ENCODE measurements around the gene ZDHHC3.
"Not testable (repeated sequence)": the region's sequence is repeated elsewhere in the genome, so short reads cannot be mapped to it uniquely, and the experiment has no call there.

The ZDHHC3 gene

GRCh38 chr3:44988073-44988472, 12.1 kb upstream of the ZDHHC3 start:
- Histone ChIP-seq H3K4me3 (ENCODE audit: low read depth in 1 of 2, low read length in 2 of 2) (no peak overlapping the region), H3K9ac (ENCODE audit: low read depth, low read length) (no peak overlapping the region), H3K79me2 (ENCODE audit: insufficient read depth, low read length) (peaks cover 27% of the 10 kb centered on the region), H3K4me2 (ENCODE audit: insufficient read depth, low read length) (no peak overlapping the region), H3K9me3 (ENCODE audit: insufficient read depth, low read length, severe bottlenecking) (no peaks in the 10 kb centered on the region), H3K27ac (ENCODE audit: low read length) (no peak overlapping the region), H4K20me1 (ENCODE audit: insufficient read depth, low read length) (peaks cover 4% of the 10 kb centered on the region; the same call in 1 of the 2 replicates), H2AFZ (ENCODE audit: low read depth, low read length) (no peak overlapping the region), H3K27me3 (ENCODE audit: insufficient read depth, low read length, poor library complexity) (no peaks in the 10 kb centered on the region), H3K36me3 (ENCODE audit: insufficient read depth, low read length) (peaks cover 31% of the 10 kb centered on the region), H3K4me1 (ENCODE audit: insufficient read depth, low read length) (no peaks in the 10 kb centered on the region)
- no peak for TF ChIP-seq EZH2 (IDR thresholded peaks at IDR 0.05; ENCODE audit: borderline replicate concordance, low read depth, low read length, severe bottlenecking)
- TF ChIP-seq, protein P1, sequence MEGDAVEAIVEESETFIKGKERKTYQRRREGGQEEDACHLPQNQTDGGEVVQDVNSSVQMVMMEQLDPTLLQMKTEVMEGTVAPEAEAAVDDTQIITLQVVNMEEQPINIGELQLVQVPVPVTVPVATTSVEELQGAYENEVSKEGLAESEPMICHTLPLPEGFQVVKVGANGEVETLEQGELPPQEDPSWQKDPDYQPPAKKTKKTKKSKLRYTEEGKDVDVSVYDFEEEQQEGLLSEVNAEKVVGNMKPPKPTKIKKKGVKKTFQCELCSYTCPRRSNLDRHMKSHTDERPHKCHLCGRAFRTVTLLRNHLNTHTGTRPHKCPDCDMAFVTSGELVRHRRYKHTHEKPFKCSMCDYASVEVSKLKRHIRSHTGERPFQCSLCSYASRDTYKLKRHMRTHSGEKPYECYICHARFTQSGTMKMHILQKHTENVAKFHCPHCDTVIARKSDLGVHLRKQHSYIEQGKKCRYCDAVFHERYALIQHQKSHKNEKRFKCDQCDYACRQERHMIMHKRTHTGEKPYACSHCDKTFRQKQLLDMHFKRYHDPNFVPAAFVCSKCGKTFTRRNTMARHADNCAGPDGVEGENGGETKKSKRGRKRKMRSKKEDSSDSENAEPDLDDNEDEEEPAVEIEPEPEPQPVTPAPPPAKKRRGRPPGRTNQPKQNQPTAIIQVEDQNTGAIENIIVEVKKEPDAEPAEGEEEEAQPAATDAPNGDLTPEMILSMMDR (IDR thresholded peaks at IDR 0.05; ENCODE audit: borderline replicate concordance, extremely low read depth, low read length, poor library complexity, severe bottlenecking) = peak; percentile 54
- ATAC-seq (ENCODE audit: insufficient read depth, low read depth) (peak; percentile 35; the same call in 1 of the 3 replicates), DNase-seq (no peak)

DNA sequence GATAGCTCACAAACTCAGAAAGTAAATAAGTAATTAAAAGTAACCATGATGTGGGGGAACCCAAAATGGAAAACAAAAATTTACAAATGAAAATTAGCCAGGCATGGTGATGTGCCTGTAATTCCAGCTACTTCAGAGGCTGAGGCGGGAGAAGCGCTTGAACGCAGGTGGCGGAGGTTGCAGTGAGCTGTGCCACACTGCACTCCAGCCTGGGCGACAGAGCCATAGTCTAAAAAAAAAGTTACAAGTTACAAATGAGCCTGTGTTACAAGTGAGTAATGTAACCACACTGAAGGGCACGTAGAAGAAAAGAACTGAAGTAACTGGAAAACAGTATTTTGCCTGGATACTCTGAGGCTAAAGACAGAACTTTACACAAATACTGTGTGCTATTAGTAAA, 11.4 kb upstream of the ZDHHC3 start:
- no peak overlapping the region for H3K4me3 ChIP-seq (ENCODE audit: low read depth in 1 of 2, low read length in 2 of 2)
- peaks cover 11% of the 10 kb centered on the region; the same call in 1 of the 2 replicates for H4K20me1 ChIP-seq (ENCODE audit: insufficient read depth, low read length)
- H3K79me2 ChIP-seq (ENCODE audit: insufficient read depth, low read length) = peaks cover 35% of the 10 kb centered on the region
- H3K27me3 ChIP-seq (ENCODE audit: insufficient read depth, low read length, poor library complexity) = no peaks in the 10 kb centered on the region
- TF ChIP-seq EZH2 (IDR thresholded peaks at IDR 0.05; ENCODE audit: borderline replicate concordance, low read depth, low read length, severe bottlenecking) = no peak
- TF ChIP-seq, protein P1 (IDR thresholded peaks at IDR 0.05; ENCODE audit: borderline replicate concordance, extremely low read depth, low read length, poor library complexity, severe bottlenecking) = no peak
- no peak overlapping the region for H3K4me2 ChIP-seq (ENCODE audit: insufficient read depth, low read length)
- H3K9me3 ChIP-seq (ENCODE audit: insufficient read depth, low read length, severe bottlenecking) = no peaks in the 10 kb centered on the region
- no peaks in the 10 kb centered on the region for H3K4me1 ChIP-seq (ENCODE audit: insufficient read depth, low read length)
- no peak overlapping the region for H3K9ac ChIP-seq (ENCODE audit: low read depth, low read length)
- no peak overlapping the region for H2AFZ ChIP-seq (ENCODE audit: low read depth, low read length)
- no peak overlapping the region for H3K27ac ChIP-seq (ENCODE audit: low read length)
- peaks cover 28% of the 10 kb centered on the region for H3K36me3 ChIP-seq (ENCODE audit: insufficient read depth, low read length)
- no peak for ATAC-seq (ENCODE audit: insufficient read depth, low read depth)
- DNase-seq = no peak

GRCh38 chr3:44986330-44986729, 10.4 kb upstream of the ZDHHC3 start:
- H3K36me3 ChIP-seq (ENCODE audit: insufficient read depth, low read length) = peaks cover 19% of the 10 kb centered on the region
- ATAC-seq (ENCODE audit: insufficient read depth, low read depth); H3K4me3 ChIP-seq (ENCODE audit: low read depth in 1 of 2, low read length in 2 of 2); H3K4me1 ChIP-seq (ENCODE audit: insufficient read depth, low read length); H3K27me3 ChIP-seq (ENCODE audit: insufficient read depth, low read length, poor library complexity); H3K9ac ChIP-seq (ENCODE audit: low read depth, low read length); H3K27ac ChIP-seq (ENCODE audit: low read length); DNase-seq; H2AFZ ChIP-seq (ENCODE audit: low read depth, low read length); H3K4me2 ChIP-seq (ENCODE audit: insufficient read depth, low read length); H3K9me3 ChIP-seq (ENCODE audit: insufficient read depth, low read length, severe bottlenecking): not testable (repeated sequence)
- peaks cover 20% of the 10 kb centered on the region; the same call in 1 of the 2 replicates for H4K20me1 ChIP-seq (ENCODE audit: insufficient read depth, low read length)
- H3K79me2 ChIP-seq (ENCODE audit: insufficient read depth, low read length) = peaks cover 45% of the 10 kb centered on the region

GRCh38 chr3:44984335-44984734, 8.4 kb upstream of the ZDHHC3 start:
- no peak for ATAC-seq (ENCODE audit: insufficient read depth, low read depth)
- H3K36me3 ChIP-seq (ENCODE audit: insufficient read depth, low read length) = no peaks in the 10 kb centered on the region

More at GRCh38 chr3:44984335-44984734, 8.4 kb upstream of the ZDHHC3 start:
- Histone ChIP-seq H3K4me1 (ENCODE audit: insufficient read depth, low read length) (peaks cover 12% of the 10 kb centered on the region), H3K4me2 (ENCODE audit: insufficient read depth, low read length) (no peak overlapping the region), H3K4me3 (ENCODE audit: low read depth in 1 of 2, low read length in 2 of 2) (no peak overlapping the region), H3K27me3 (ENCODE audit: insufficient read depth, low read length, poor library complexity) (no peaks in the 10 kb centered on the region), H4K20me1 (ENCODE audit: insufficient read depth, low read length) (peaks cover 26% of the 10 kb centered on the region; the same call in 1 of the 2 replicates), H3K9me3 (ENCODE audit: insufficient read depth, low read length, severe bottlenecking) (no peaks in the 10 kb centered on the region), H3K27ac (ENCODE audit: low read length) (no peak overlapping the region), H3K9ac (ENCODE audit: low read depth, low read length) (no peak overlapping the region), H2AFZ (ENCODE audit: low read depth, low read length) (no peak overlapping the region), H3K79me2 (ENCODE audit: insufficient read depth, low read length) (peaks cover 65% of the 10 kb centered on the region)
- TF ChIP-seq EZH2 (IDR thresholded peaks at IDR 0.05; ENCODE audit: borderline replicate concordance, low read depth, low read length, severe bottlenecking) = no peak
- TF ChIP-seq, protein P1 (IDR thresholded peaks at IDR 0.05; ENCODE audit: borderline replicate concordance, extremely low read depth, low read length, poor library complexity, severe bottlenecking) = no peak
- no peak for DNase-seq

Data from DND-41 (cell line).